Measurements from ENCODE around the gene OCRL.
A peak's percentile ranks its signal among the peaks of the same experiment; 100 is the strongest.

OCRL gene

DNA sequence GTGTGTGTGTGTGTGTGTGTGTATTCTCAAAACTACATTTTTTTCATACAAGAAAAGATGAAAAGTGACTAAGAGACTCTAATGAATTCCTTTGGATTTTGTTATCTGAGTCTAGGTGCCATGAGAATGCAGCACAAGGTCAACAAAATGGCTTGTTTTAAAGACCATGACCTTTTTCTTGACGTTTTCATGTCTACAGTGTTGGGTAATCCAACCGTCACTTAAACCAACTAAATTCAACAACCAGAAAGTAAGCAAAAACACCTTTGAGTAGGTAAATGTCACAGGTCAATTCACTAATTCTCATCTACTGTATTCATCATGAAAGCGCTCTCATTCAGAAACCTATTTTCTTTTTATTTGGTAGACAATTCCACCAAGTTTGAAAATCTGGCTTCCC, 19.9 kb upstream of the OCRL start:
- TF ChIP-seq CREB1 (IDR thresholded peaks at IDR 0.05; ENCODE audit: low read depth) (no peak), MAX (IDR thresholded peaks at IDR 0.05) (no peak), USF1 (IDR thresholded peaks at IDR 0.05) (no peak), TCF12 (IDR thresholded peaks at IDR 0.05; ENCODE audit: low read depth) (no peak), ZBTB7A (IDR thresholded peaks at IDR 0.05; ENCODE audit: low read depth) (no peak), TAF1 (IDR thresholded peaks at IDR 0.05; ENCODE audit: low read depth) (no peak), FOXM1 (IDR thresholded peaks at IDR 0.05; ENCODE audit: borderline replicate concordance, low read depth) (no peak), REST (IDR thresholded peaks at IDR 0.05; ENCODE audit: low read depth) (no peak), NFIC (IDR thresholded peaks at IDR 0.05) (no peak), RAD21 (IDR thresholded peaks at IDR 0.05; ENCODE audit: low read depth) (no peak), EP300 (IDR thresholded peaks at IDR 0.05; ENCODE audit: borderline replicate concordance) (no peak), YY1 (IDR thresholded peaks at IDR 0.05; ENCODE audit: low read depth) (no peak), CEBPB (IDR thresholded peaks at IDR 0.05) (no peak), TEAD4 (IDR thresholded peaks at IDR 0.05) (no peak)

- TF ChIP-seq TAF1 (IDR thresholded peaks at IDR 0.05; ENCODE audit: low read depth) (0 out of 2 replicates have a peak, but pooled peaks have one; percentile 20), NFIC (IDR thresholded peaks at IDR 0.05) (no peak)
These were observed 17.6 kb upstream of the OCRL start for GRCh38 chrX:129522184-129523078.

DNA sequence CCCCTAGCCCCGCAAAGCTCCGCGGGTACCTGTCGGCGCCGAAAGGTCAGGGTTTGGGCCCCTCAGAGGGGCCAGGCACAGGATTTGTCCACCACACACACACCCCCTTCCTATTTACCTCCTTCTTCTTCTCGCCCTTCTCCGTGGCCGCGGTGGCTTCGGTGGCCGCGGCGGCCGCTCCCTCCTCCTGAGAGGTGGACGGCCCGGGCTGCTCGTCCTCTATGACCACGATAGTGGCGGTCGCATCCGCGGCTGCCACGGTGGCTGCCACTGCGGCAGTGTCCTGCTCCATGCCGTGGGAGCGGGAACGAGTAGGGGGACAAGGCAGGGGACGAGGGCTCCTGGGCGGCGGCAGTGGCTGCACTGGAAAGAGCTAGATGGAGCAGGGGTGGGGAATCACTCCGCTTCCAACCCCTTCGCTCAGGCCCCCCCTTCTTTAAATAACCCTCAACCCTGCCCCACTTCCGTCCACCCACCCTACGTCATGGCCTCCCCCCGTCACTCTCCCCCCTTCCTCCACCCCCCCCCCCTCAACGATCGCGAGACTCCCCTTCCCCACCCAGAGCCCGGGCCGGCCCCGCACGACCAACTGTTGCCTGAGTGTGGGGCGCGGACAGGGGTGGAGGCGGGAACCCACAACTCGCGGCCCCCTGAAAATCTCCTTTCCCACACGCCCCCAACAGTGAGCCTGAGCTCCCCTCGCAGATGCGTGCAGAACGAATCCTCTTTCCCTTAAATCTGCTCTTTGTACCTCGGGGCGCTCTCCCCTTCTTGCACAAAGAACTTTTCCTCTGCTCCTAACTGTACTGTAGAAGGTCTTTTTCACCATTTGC, 16.8 kb upstream of the OCRL start, which contains the start of gene SMARCA1:
SMARCA1 (minus strand) TSS at position 412 of the 833 bp plus-strand sequence; CDS start at position 292, 120 bp downstream.
- TF ChIP-seq CEBPB (IDR thresholded peaks at IDR 0.05) = no peak
- TF ChIP-seq ZBTB7A (IDR thresholded peaks at IDR 0.05; ENCODE audit: low read depth) = peak; percentile 46; the same call in 1 of the 2 replicates
- no peak for TF ChIP-seq FOXM1 (IDR thresholded peaks at IDR 0.05; ENCODE audit: borderline replicate concordance, low read depth)

- no peak for TF ChIP-seq NFIC (IDR thresholded peaks at IDR 0.05)
- TF ChIP-seq TAF1 (IDR thresholded peaks at IDR 0.05; ENCODE audit: low read depth) = no peak
- no peak for TF ChIP-seq ZBTB7A (IDR thresholded peaks at IDR 0.05; ENCODE audit: low read depth)
- TF ChIP-seq MAX (IDR thresholded peaks at IDR 0.05) = no peak
- no peak for TF ChIP-seq FOXM1 (IDR thresholded peaks at IDR 0.05; ENCODE audit: borderline replicate concordance, low read depth)
- TF ChIP-seq REST (IDR thresholded peaks at IDR 0.05; ENCODE audit: low read depth) = no peak
- TF ChIP-seq EP300 (IDR thresholded peaks at IDR 0.05; ENCODE audit: borderline replicate concordance) = no peak
- no peak for TF ChIP-seq CREB1 (IDR thresholded peaks at IDR 0.05; ENCODE audit: low read depth)
- TF ChIP-seq RAD21 (IDR thresholded peaks at IDR 0.05; ENCODE audit: low read depth) = no peak
- TF ChIP-seq YY1 (IDR thresholded peaks at IDR 0.05; ENCODE audit: low read depth) = no peak
- no peak for TF ChIP-seq CEBPB (IDR thresholded peaks at IDR 0.05)
- TF ChIP-seq TCF12 (IDR thresholded peaks at IDR 0.05; ENCODE audit: low read depth) = no peak
- no peak for TF ChIP-seq USF1 (IDR thresholded peaks at IDR 0.05)
- TF ChIP-seq EGR1 (IDR thresholded peaks at IDR 0.05) = no peak
- no peak for TF ChIP-seq TEAD4 (IDR thresholded peaks at IDR 0.05)
These were observed 15.7 kb upstream of the OCRL start for GRCh38 chrX:129524250-129524850.

DNA sequence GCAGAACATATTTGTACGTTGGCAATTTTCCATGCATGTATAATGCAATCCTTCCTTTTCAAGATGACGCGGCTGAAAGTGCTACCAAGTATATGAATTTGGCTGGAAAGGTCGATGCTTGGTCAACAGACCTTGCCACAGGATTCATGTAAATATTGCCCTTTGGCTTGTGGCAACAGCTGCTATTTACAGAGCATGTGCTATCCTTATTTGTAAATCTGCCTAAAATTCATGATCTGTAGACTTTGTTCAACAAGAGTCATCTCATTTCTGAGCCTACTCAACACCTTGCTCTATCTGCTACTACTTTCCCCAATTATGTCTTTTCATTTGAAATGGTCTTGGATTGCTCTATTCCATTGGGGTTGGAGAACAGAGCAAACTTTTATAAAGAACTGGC, 14.9 kb upstream of the OCRL start:
- no peak for TF ChIP-seq MAX (IDR thresholded peaks at IDR 0.05)
- TF ChIP-seq TAF1 (IDR thresholded peaks at IDR 0.05; ENCODE audit: low read depth) = no peak
- no peak for TF ChIP-seq REST (IDR thresholded peaks at IDR 0.05; ENCODE audit: low read depth)
- TF ChIP-seq USF1 (IDR thresholded peaks at IDR 0.05) = no peak
- no peak for TF ChIP-seq NFIC (IDR thresholded peaks at IDR 0.05)
- no peak for TF ChIP-seq ZBTB7A (IDR thresholded peaks at IDR 0.05; ENCODE audit: low read depth)
- TF ChIP-seq CEBPB (IDR thresholded peaks at IDR 0.05) = no peak
- no peak for TF ChIP-seq TEAD4 (IDR thresholded peaks at IDR 0.05)
- TF ChIP-seq CREB1 (IDR thresholded peaks at IDR 0.05; ENCODE audit: low read depth) = no peak
- no peak for TF ChIP-seq FOXM1 (IDR thresholded peaks at IDR 0.05; ENCODE audit: borderline replicate concordance, low read depth)
- TF ChIP-seq EGR1 (IDR thresholded peaks at IDR 0.05) = no peak
- no peak for TF ChIP-seq TCF12 (IDR thresholded peaks at IDR 0.05; ENCODE audit: low read depth)
- TF ChIP-seq RAD21 (IDR thresholded peaks at IDR 0.05; ENCODE audit: low read depth) = no peak
- TF ChIP-seq EP300 (IDR thresholded peaks at IDR 0.05; ENCODE audit: borderline replicate concordance) = no peak
- TF ChIP-seq YY1 (IDR thresholded peaks at IDR 0.05; ENCODE audit: low read depth) = no peak
